HG03196 (cell line): Measurements from ENCODE around the gene FBXO40.

Experiments
- ATAC-seq: cut with Tn5 transposase; IDR thresholded peaks from one replicate; pipeline ENCODE4 v1.9.1; 2021; ENCODE audit not compliant: unreplicated experiment

The FBXO40 gene

GRCh38 chr3:121619691-121620090 is 26.5 kb downstream of the FBXO40 start:
- no peak for ATAC-seq

- ATAC-seq: no peak
Measured at GRCh38 chr3:121621491-121621890, 28.3 kb downstream of the FBXO40 start.

GRCh38 chr3:121624147-121624899 is 31.1 kb downstream of the FBXO40 start:
- ATAC-seq: no peak

GRCh38 chr3:121626495-121626894 is 33.3 kb downstream of the FBXO40 start:
- no peak for ATAC-seq

- ATAC-seq: no peak
Measured at GRCh38 chr3:121627211-121627610, 34.0 kb downstream of the FBXO40 start.

- ATAC-seq: no peak
Measured at GRCh38 chr3:121627622-121628021, 34.4 kb downstream of the FBXO40 start.

GRCh38 chr3:121629601-121630000 is 36.4 kb downstream of the FBXO40 start:
- ATAC-seq: no peak

GRCh38 chr3:121630355-121630754 is 37.2 kb downstream of the FBXO40 start:
- ATAC-seq: no peak

GRCh38 chr3:121637922-121638321 is 44.7 kb downstream of the FBXO40 start:
- no peak for ATAC-seq

- no peak for ATAC-seq
Measured at GRCh38 chr3:121641127-121641526, 47.9 kb downstream of the FBXO40 start.

- no peak for ATAC-seq
Measured at GRCh38 chr3:121642601-121643314, 49.6 kb downstream of the FBXO40 start.

- no peak for ATAC-seq
Measured at GRCh38 chr3:121645054-121645453, 51.9 kb downstream of the FBXO40 start.

- no peak for ATAC-seq
Measured at GRCh38 chr3:121648219-121648958, 55.2 kb downstream of the FBXO40 start.

- no peak for ATAC-seq
Measured at GRCh38 chr3:121649645-121650044, 56.5 kb downstream of the FBXO40 start.

GRCh38 chr3:121651684-121652083 is 58.5 kb downstream of the FBXO40 start:
- no peak for ATAC-seq

GRCh38 chr3:121654493-121655385 is 61.6 kb downstream of the FBXO40 start:
- ATAC-seq: no peak

GRCh38 chr3:121658716-121659435 is 65.7 kb downstream of the FBXO40 start:
- no peak for ATAC-seq

GRCh38 chr3:121659586-121659985 is 66.4 kb downstream of the FBXO40 start:
- ATAC-seq: no peak

- peak; percentile 77 for ATAC-seq
Measured at GRCh38 chr3:121660356-121661171, 67.4 kb downstream of the FBXO40 start, which contains the start of gene HCLS1. TSS of gene HCLS1 (minus strand) at chr3:121660903. CDS start at chr3:121658347, 2,556 bp downstream.
